ENCODE measurements around the gene ATP5IF1.
A peak's percentile ranks its signal among the peaks of the same experiment; 100 is the strongest.

- TF ChIP-seq POLR2AphosphoS5 (IDR thresholded peaks at IDR 0.05; ENCODE audit: low read depth, low read length) (peak; percentile 96), POLR2A (IDR thresholded peaks at IDR 0.05; ENCODE audit: low read depth, low read length) (peak; percentile 97)
Measured at GRCh38 chr1:28235755-28236655, at the start of gene ATP5IF1.

All from GM12892 (cell line).